ENCODE measurements around the gene PINLYP.

Gene PINLYP

DNA sequence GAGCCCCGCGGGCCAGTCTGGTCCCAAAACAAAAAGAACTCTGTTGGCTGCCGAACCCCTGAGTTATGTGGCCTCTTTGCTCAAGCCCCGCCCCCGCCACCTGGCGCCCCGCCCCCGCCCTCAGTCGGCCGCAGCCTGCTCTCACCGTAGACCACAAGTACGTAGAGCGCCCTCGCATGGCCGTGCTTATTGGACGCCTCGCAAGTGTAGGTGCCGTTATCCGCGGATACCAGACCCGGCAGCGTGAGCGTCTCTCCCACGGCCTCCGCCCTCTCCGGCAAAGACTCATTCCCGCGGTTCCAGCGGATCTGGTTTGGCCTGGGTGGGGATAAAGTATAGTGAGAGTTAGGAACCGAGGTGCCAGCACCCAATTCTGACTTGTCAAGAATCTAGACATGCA lies 49.3 kb downstream of the PINLYP start:
- no peak for ATAC-seq
- no peak for TF ChIP-seq SNAI2 (CRISPR knock-in tag; IDR thresholded peaks at IDR 0.05)
- no peak for TF ChIP-seq ISL1 (CRISPR knock-in tag; IDR thresholded peaks at IDR 0.05)
- no peak for TF ChIP-seq PPARA (CRISPR knock-in tag; IDR thresholded peaks at IDR 0.05; ENCODE audit: borderline replicate concordance)
- TF ChIP-seq RARB (CRISPR knock-in tag; IDR thresholded peaks at IDR 0.05), result no peak
- TF ChIP-seq TOX (CRISPR knock-in tag; IDR thresholded peaks at IDR 0.05; ENCODE audit: borderline replicate concordance), result no peak
- no peak for TF ChIP-seq BACH2 (CRISPR knock-in tag; IDR thresholded peaks at IDR 0.05; ENCODE audit: borderline replicate concordance)
- no peak for TF ChIP-seq ZNF8 (CRISPR knock-in tag; IDR thresholded peaks at IDR 0.05)
- no peak for TF ChIP-seq ESRRG (CRISPR knock-in tag; IDR thresholded peaks at IDR 0.05)
- TF ChIP-seq ZNF565 (CRISPR knock-in tag; conservative IDR thresholded peaks at IDR 0.05; ENCODE audit: low read depth), result no peak
- TF ChIP-seq ZFP30 (CRISPR knock-in tag; IDR thresholded peaks at IDR 0.05), result no peak
- TF ChIP-seq ARNTL (CRISPR knock-in tag; IDR thresholded peaks at IDR 0.05; ENCODE audit: borderline replicate concordance, low read depth), result no peak
- TF ChIP-seq, protein P1, sequence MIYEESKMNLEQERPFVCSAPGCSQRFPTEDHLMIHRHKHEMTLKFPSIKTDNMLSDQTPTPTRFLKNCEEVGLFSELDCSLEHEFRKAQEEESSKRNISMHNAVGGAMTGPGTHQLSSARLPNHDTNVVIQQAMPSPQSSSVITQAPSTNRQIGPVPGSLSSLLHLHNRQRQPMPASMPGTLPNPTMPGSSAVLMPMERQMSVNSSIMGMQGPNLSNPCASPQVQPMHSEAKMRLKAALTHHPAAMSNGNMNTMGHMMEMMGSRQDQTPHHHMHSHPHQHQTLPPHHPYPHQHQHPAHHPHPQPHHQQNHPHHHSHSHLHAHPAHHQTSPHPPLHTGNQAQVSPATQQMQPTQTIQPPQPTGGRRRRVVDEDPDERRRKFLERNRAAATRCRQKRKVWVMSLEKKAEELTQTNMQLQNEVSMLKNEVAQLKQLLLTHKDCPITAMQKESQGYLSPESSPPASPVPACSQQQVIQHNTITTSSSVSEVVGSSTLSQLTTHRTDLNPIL (CRISPR knock-in tag; IDR thresholded peaks at IDR 0.05; ENCODE audit: low read depth), result no peak

DNA sequence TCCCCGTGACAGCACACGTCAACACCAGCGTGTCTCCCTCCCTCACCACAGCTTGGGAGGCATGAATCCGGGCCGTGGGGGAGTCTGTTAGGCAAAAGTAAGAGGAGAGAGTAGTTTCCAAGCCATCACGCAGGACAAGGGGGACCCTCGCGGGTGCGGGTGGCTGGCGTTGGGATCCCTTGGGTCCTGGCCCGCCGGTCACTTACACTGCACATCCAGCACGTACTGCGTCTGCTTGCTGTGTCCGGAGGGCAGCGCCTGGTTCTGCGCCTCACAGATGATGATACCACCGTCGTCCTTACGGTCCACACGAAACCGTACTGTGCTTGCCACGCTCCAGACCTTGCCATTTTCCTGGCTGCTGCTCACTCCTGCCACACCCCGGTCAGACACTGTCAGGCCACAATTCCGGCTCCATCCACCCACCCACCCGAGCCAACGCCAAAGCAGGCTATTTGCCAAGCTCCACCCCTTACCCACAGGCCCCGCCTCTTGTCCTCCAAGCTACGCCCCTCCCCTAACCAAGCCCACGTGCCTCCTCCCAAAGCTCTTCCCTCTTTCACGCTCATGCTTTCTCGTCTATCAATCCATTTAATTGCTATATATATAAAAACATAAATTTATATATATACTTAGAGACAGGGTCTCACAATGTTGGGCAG lies 50.4 kb downstream of the PINLYP start:
- ATAC-seq, result no peak; the same call in 2 of the 3 replicates
- TF ChIP-seq ZFP3 (CRISPR knock-in tag; IDR thresholded peaks at IDR 0.05), result no peak
- TF ChIP-seq SNAI2 (CRISPR knock-in tag; IDR thresholded peaks at IDR 0.05), result no peak
- no peak for TF ChIP-seq RARB (CRISPR knock-in tag; IDR thresholded peaks at IDR 0.05)
- no peak for TF ChIP-seq ESRRG (CRISPR knock-in tag; IDR thresholded peaks at IDR 0.05)
- TF ChIP-seq, protein P2, sequence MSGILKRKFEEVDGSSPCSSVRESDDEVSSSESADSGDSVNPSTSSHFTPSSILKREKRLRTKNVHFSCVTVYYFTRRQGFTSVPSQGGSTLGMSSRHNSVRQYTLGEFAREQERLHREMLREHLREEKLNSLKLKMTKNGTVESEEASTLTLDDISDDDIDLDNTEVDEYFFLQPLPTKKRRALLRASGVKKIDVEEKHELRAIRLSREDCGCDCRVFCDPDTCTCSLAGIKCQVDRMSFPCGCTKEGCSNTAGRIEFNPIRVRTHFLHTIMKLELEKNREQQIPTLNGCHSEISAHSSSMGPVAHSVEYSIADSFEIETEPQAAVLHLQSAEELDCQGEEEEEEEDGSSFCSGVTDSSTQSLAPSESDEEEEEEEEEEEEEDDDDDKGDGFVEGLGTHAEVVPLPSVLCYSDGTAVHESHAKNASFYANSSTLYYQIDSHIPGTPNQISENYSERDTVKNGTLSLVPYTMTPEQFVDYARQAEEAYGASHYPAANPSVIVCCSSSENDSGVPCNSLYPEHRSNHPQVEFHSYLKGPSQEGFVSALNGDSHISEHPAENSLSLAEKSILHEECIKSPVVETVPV (CRISPR knock-in tag; IDR thresholded peaks at IDR 0.05), result no peak
- TF ChIP-seq ZC3H10 (CRISPR knock-in tag; IDR thresholded peaks at IDR 0.05), result no peak
- TF ChIP-seq, protein P3, sequence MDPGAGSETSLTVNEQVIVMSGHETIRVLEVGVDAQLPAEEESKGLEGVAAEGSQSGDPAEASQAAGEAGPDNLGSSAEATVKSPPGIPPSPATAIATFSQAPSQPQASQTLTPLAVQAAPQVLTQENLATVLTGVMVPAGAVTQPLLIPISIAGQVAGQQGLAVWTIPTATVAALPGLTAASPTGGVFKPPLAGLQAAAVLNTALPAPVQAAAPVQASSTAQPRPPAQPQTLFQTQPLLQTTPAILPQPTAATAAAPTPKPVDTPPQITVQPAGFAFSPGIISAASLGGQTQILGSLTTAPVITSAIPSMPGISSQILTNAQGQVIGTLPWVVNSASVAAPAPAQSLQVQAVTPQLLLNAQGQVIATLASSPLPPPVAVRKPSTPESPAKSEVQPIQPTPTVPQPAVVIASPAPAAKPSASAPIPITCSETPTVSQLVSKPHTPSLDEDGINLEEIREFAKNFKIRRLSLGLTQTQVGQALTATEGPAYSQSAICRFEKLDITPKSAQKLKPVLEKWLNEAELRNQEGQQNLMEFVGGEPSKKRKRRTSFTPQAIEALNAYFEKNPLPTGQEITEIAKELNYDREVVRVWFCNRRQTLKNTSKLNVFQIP (CRISPR knock-in tag; IDR thresholded peaks at IDR 0.05; ENCODE audit: borderline replicate concordance, low read depth), result no peak
- TF ChIP-seq TOX (CRISPR knock-in tag; IDR thresholded peaks at IDR 0.05; ENCODE audit: borderline replicate concordance), result no peak

DNA sequence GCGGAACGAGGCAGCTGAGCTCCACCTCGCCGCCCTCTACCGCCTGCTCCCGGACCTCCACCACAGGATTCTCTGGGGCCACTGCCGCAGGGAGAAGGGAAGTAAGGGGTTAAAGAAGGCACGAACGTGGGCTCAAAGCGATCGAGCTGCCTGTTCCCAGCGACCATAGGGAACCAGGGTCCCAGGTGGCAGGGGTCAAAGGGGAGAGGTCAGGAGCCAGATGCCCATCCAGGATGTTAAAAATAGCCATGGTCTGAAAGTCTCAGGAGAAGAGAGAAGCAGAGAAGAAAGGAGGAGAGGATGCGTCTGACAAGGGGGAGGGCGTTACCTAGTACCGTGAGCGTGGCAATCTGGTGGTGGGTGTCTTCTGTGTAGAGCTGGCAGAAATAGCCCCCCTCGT lies 51.2 kb downstream of the PINLYP start:
- TF ChIP-seq, protein P3 (CRISPR knock-in tag; IDR thresholded peaks at IDR 0.05; ENCODE audit: borderline replicate concordance, low read depth), result no peak
- no peak for TF ChIP-seq ISL1 (CRISPR knock-in tag; IDR thresholded peaks at IDR 0.05)
- no peak for TF ChIP-seq ARNTL (CRISPR knock-in tag; IDR thresholded peaks at IDR 0.05; ENCODE audit: borderline replicate concordance, low read depth)
- TF ChIP-seq ZFP3 (CRISPR knock-in tag; IDR thresholded peaks at IDR 0.05), result no peak
- no peak for TF ChIP-seq ZNF70 (CRISPR knock-in tag; IDR thresholded peaks at IDR 0.05)
- TF ChIP-seq, protein P1 (CRISPR knock-in tag; IDR thresholded peaks at IDR 0.05; ENCODE audit: low read depth), result no peak
- TF ChIP-seq, protein P4, sequence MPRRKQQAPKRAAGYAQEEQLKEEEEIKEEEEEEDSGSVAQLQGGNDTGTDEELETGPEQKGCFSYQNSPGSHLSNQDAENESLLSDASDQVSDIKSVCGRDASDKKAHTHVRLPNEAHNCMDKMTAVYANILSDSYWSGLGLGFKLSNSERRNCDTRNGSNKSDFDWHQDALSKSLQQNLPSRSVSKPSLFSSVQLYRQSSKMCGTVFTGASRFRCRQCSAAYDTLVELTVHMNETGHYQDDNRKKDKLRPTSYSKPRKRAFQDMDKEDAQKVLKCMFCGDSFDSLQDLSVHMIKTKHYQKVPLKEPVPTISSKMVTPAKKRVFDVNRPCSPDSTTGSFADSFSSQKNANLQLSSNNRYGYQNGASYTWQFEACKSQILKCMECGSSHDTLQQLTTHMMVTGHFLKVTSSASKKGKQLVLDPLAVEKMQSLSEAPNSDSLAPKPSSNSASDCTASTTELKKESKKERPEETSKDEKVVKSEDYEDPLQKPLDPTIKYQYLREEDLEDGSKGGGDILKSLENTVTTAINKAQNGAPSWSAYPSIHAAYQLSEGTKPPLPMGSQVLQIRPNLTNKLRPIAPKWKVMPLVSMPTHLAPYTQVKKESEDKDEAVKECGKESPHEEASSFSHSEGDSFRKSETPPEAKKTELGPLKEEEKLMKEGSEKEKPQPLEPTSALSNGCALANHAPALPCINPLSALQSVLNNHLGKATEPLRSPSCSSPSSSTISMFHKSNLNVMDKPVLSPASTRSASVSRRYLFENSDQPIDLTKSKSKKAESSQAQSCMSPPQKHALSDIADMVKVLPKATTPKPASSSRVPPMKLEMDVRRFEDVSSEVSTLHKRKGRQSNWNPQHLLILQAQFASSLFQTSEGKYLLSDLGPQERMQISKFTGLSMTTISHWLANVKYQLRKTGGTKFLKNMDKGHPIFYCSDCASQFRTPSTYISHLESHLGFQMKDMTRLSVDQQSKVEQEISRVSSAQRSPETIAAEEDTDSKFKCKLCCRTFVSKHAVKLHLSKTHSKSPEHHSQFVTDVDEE (CRISPR knock-in tag; IDR thresholded peaks at IDR 0.05), result no peak
- no peak for TF ChIP-seq ZNF565 (CRISPR knock-in tag; conservative IDR thresholded peaks at IDR 0.05; ENCODE audit: low read depth)
- TF ChIP-seq, protein P2 (CRISPR knock-in tag; IDR thresholded peaks at IDR 0.05), result no peak
- no peak for TF ChIP-seq ZC3H10 (CRISPR knock-in tag; IDR thresholded peaks at IDR 0.05)
- TF ChIP-seq ZNF8 (CRISPR knock-in tag; IDR thresholded peaks at IDR 0.05), result no peak
- TF ChIP-seq PPARA (CRISPR knock-in tag; IDR thresholded peaks at IDR 0.05; ENCODE audit: borderline replicate concordance), result no peak
- TF ChIP-seq, protein P5, sequence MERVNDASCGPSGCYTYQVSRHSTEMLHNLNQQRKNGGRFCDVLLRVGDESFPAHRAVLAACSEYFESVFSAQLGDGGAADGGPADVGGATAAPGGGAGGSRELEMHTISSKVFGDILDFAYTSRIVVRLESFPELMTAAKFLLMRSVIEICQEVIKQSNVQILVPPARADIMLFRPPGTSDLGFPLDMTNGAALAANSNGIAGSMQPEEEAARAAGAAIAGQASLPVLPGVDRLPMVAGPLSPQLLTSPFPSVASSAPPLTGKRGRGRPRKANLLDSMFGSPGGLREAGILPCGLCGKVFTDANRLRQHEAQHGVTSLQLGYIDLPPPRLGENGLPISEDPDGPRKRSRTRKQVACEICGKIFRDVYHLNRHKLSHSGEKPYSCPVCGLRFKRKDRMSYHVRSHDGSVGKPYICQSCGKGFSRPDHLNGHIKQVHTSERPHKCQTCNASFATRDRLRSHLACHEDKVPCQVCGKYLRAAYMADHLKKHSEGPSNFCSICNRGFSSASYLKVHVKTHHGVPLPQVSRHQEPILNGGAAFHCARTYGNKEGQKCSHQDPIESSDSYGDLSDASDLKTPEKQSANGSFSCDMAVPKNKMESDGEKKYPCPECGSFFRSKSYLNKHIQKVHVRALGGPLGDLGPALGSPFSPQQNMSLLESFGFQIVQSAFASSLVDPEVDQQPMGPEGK (CRISPR knock-in tag; IDR thresholded peaks at IDR 0.05; ENCODE audit: borderline replicate concordance), result no peak
- ATAC-seq, result no peak
